Subcutaneous abdominal adipose tissue (tissue), 5 donors: ENCODE measurements around the gene UBE4A.

Experiments
- H3K27ac ChIP-seq: one replicate; pipeline ENCODE4 v1.7.0; 2013; ENCODE audit warnings: low read depth, mild to moderate bottlenecking, inconsistent platforms, low read length, moderate library complexity
- H3K27me3 ChIP-seq, 5 donors: one replicate each; pipeline ENCODE4 v1.7.0; 2013; ENCODE audit warnings: low read length in 5 of 5, inconsistent platforms in 1 of 5; ENCODE audit not compliant: control insufficient read depth in 5 of 5, insufficient read depth in 4 of 5
- H3K36me3 ChIP-seq, 5 donors: one replicate each; pipeline ENCODE4 v1.7.0; 2013; ENCODE audit warnings: low read length in 5 of 5; ENCODE audit not compliant: control insufficient read depth in 5 of 5, insufficient read depth in 5 of 5
- H3K4me1 ChIP-seq, 5 donors: one replicate each; pipeline ENCODE4 v1.7.0; 2013; ENCODE audit warnings: low read length in 5 of 5, mild to moderate bottlenecking in 3 of 5, moderate library complexity in 1 of 5; ENCODE audit not compliant: control insufficient read depth in 5 of 5, insufficient read depth in 5 of 5
- H3K4me3 ChIP-seq, 5 donors: one replicate each; pipeline ENCODE4 v1.7.0; 2013; ENCODE audit warnings: low read length in 5 of 5, low read depth in 1 of 5
- H3K9ac ChIP-seq, 5 donors: one replicate each; pipeline ENCODE4 v1.7.0; 2013; ENCODE audit warnings: low read length in 5 of 5, mild to moderate bottlenecking in 4 of 5, moderate library complexity in 3 of 5
- H3K9me3 ChIP-seq, 5 donors: one replicate each; pipeline ENCODE4 v1.7.0; 2013; ENCODE audit warnings: low read length in 5 of 5; ENCODE audit not compliant: control insufficient read depth in 5 of 5
- donor health status: healthy.
- donor health status: healthy.
- donor health status: healthy.
- donor health status: healthy.
- donor health status: healthy.

Gene UBE4A

GRCh38 chr11:118339281-118339961, 20.0 kb upstream of the UBE4A start:
- no peak overlapping the region for H3K27ac ChIP-seq
- no peaks in the 10 kb centered on the region for H3K36me3 ChIP-seq
- H3K4me3 ChIP-seq = no peak overlapping the region
- peaks cover 0 to 9% (median 5%) of the 10 kb centered on the region in 5 donors for H3K27me3 ChIP-seq
- H3K9me3 ChIP-seq = no peaks in the 10 kb centered on the region
- no peaks in the 10 kb centered on the region for H3K4me1 ChIP-seq
- no peak overlapping the region for H3K9ac ChIP-seq

- Histone ChIP-seq H3K27ac (no peak overlapping the region), H3K27me3 (peaks cover 0 to 9% (median 5%) of the 10 kb centered on the region in 5 donors), H3K36me3 (no peaks in the 10 kb centered on the region), H3K4me3 (no peak overlapping the region), H3K9ac (no peak overlapping the region), H3K9me3 (no peaks in the 10 kb centered on the region), H3K4me1 (no peaks in the 10 kb centered on the region)
Measured at GRCh38 chr11:118340449-118340848, 19.0 kb upstream of the UBE4A start.

GRCh38 chr11:118341261-118341660, 18.1 kb upstream of the UBE4A start:
- Histone ChIP-seq H3K27ac (no peak overlapping the region), H3K4me1 (no peaks in the 10 kb centered on the region), H3K27me3 (peaks cover 0 to 9% (median 5%) of the 10 kb centered on the region in 5 donors), H3K9ac (no peak overlapping the region), H3K36me3 (no peaks in the 10 kb centered on the region), H3K9me3 (no peaks in the 10 kb centered on the region), H3K4me3 (no peak overlapping the region)

DNA sequence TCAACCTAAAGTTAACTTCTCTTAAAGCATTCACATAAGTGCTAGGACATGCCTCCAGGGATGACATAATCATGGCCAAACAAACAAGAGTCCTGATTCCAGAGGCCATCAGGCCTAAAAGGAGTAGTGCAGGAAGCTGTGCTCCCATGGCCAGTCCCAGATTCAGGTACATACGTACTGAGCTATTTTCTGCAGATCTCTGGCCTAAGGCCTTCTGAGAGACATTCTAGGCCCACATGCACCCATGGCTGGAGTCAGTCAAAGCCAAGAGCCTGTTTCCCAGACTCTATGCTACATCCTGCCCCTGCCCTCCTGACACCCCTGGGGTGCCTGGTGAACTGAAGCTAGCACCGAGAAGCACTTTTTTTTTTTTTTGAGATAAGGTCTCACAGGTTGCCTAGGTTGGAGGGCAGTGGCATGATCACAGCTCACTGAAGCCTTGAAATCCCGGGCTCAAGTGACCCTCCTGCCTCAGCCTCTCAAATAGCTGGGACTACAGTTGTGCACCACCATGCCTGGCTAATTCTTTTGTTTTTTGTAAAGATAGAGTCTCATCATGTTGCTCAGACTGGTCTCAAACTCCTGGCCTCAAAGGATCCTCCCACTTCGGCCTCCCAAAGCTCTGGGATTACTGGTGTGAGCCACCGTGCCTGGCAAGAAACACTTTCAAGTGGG, 17.4 kb upstream of the UBE4A start:
- Histone ChIP-seq H3K9ac (no peak overlapping the region), H3K9me3 (no peaks in the 10 kb centered on the region), H3K4me1 (no peaks in the 10 kb centered on the region), H3K27ac (no peak overlapping the region), H3K4me3 (peak overlapping the region in 1 of 5 donors; percentile 20), H3K36me3 (no peaks in the 10 kb centered on the region), H3K27me3 (peaks cover 0 to 9% (median 5%) of the 10 kb centered on the region in 5 donors)

- no peaks in the 10 kb centered on the region for H3K4me1 ChIP-seq
- H3K4me3 ChIP-seq = peak within 1 kb of the TSS in 1 of 5 donors; percentile 20
- no peak within 1 kb of the TSS for H3K9ac ChIP-seq
- H3K27ac ChIP-seq = no peak within 1 kb of the TSS
- no peaks in the 10 kb centered on the region for H3K36me3 ChIP-seq
- H3K27me3 ChIP-seq = peaks cover 0 to 9% (median 5%) of the 10 kb centered on the region in 5 donors
- H3K9me3 ChIP-seq = no peaks in the 10 kb centered on the region
Measured at GRCh38 chr11:118342503-118343161, 16.8 kb upstream of the UBE4A start, which contains the start of gene CD3D. Gene CD3D (minus strand): TSS chr11:118342705. CDS start chr11:118342607, 98 bp downstream.

DNA sequence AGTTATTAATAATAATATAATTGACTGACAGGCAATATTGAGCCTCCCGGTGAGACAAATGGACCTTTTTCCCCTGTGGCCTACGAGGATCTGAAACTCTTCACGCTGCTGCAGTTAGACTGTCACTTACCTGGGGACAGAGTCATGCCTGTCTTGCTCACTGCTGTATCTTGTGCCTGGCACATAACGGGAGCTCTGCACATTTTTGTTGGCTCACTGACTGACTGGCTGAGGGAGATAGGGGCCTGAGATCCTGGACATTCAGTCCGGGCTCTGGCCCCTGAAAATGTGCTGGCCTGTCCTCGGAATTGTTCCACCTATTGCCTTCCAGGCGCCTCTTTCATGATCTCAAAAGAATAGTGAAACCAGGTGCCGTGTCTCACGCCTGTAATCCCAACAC, 16.2 kb upstream of the UBE4A start:
- H3K9ac ChIP-seq = no peak overlapping the region
- H3K4me3 ChIP-seq = no peak overlapping the region
- H3K27me3 ChIP-seq = peaks cover 0 to 9% (median 5%) of the 10 kb centered on the region in 5 donors
- no peaks in the 10 kb centered on the region for H3K36me3 ChIP-seq
- no peaks in the 10 kb centered on the region for H3K9me3 ChIP-seq
- H3K4me1 ChIP-seq = no peaks in the 10 kb centered on the region
- no peak overlapping the region for H3K27ac ChIP-seq

GRCh38 chr11:118343981-118344515, 15.4 kb upstream of the UBE4A start, which contains the start of gene CD3G:
Gene CD3G (plus strand): TSS chr11:118344344. CDS start chr11:118344424, 80 bp downstream.
- Histone ChIP-seq H3K9ac (no peak within 1 kb of the TSS), H3K4me3 (no peak within 1 kb of the TSS), H3K36me3 (no peaks in the 10 kb centered on the region), H3K27ac (no peak within 1 kb of the TSS), H3K27me3 (peaks cover 0 to 5% (median 3%) of the 10 kb centered on the region in 5 donors), H3K4me1 (no peaks in the 10 kb centered on the region), H3K9me3 (no peaks in the 10 kb centered on the region)

DNA sequence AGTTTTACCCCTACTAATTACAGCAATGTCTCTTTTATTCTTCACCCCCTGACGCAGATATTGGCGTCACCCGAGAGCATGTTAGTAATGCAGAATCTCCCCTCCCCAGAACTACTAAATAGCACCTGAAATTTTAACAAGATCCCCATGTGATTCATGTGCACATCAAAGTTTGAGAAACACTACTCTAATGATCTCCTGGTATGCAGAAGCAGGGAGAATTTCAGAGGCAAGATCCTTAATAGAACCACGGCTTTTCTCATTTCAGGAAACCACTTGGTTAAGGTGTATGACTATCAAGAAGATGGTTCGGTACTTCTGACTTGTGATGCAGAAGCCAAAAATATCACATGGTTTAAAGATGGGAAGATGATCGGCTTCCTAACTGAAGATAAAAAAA, 9.9 kb upstream of the UBE4A start:
- H3K4me3 ChIP-seq = no peak overlapping the region
- peaks cover 0 to 6% (median 0%) of the 10 kb centered on the region in 5 donors for H3K27me3 ChIP-seq
- H3K9me3 ChIP-seq = no peaks in the 10 kb centered on the region
- peaks cover 0 to 12% (median 0%) of the 10 kb centered on the region in 5 donors for H3K4me1 ChIP-seq
- H3K9ac ChIP-seq = no peak overlapping the region
- H3K36me3 ChIP-seq = no peaks in the 10 kb centered on the region
- no peak overlapping the region for H3K27ac ChIP-seq

DNA sequence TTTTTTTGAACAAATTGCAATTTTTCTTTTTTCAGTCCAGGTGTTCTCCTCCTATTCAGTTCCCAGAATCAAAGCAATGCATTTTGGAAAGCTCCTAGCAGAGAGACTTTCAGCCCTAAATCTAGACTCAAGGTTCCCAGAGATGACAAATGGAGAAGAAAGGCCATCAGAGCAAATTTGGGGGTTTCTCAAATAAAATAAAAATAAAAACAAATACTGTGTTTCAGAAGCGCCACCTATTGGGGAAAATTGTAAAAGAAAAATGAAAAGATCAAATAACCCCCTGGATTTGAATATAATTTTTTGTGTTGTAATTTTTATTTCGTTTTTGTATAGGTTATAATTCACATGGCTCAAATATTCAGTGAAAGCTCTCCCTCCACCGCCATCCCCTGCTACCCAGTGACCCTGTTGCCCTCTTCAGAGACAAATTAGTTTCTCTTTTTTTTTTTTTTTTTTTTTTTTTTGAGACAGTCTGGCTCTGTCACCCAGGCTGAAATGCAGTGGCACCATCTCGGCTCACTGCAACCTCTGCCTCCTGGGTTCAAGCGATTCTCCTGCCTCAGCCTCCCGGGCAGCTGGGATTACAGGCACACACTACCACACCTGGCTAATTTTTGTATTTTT, 6.2 kb upstream of the UBE4A start:
- H3K27ac ChIP-seq = no peak overlapping the region
- peaks cover 0 to 6% (median 0%) of the 10 kb centered on the region in 5 donors for H3K27me3 ChIP-seq
- H3K9ac ChIP-seq = no peak overlapping the region
- H3K4me1 ChIP-seq = peaks cover 0 to 12% (median 0%) of the 10 kb centered on the region in 5 donors
- no peaks in the 10 kb centered on the region for H3K36me3 ChIP-seq
- H3K4me3 ChIP-seq = no peak overlapping the region
- H3K9me3 ChIP-seq = no peaks in the 10 kb centered on the region
